HG03378 (cell line): ENCODE measurements around the gene NOL4L.

Experiments
- ATAC-seq: cut with Tn5 transposase; IDR thresholded peaks from one replicate; pipeline ENCODE4 v1.9.1; 2021; ENCODE audit warnings: mild to moderate bottlenecking, moderate library complexity; ENCODE audit not compliant: unreplicated experiment

NOL4L gene

DNA sequence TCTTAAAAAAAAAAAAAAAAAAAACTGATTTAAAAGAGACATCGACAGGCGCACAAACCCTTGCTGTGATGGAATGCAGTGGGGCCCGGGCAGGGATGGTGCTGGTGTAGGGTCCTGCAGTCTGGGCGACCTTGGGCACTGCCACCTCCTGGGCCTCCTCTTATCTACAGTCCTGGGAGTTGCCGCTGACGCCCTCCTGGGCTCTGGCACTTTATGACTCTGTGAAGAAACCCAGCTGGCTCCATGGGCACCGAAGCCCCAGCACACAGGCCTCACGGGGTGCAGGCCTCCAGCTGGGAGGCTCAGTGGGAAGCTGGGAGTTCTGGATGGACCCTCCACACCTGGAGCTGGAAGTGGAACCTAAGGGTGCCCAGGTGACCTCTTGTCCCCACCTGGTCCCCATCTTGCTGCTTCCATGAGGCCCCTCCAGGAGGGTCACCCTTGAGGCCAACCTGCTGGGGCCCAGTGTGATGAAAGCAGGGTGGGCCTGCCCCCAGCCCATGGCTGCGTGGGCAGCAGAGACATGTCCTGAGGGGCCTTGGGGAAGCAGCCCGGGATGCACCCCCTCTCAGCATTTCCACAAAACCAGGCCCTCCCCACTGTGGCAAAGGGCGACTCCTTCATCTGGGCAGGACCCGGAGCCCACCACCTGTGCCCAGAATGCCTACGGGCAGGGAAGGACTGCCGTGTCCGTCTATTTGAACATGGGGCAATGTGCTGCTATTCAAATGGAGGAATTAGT, 122.1 kb downstream of the NOL4L start:
- no peak for ATAC-seq

DNA sequence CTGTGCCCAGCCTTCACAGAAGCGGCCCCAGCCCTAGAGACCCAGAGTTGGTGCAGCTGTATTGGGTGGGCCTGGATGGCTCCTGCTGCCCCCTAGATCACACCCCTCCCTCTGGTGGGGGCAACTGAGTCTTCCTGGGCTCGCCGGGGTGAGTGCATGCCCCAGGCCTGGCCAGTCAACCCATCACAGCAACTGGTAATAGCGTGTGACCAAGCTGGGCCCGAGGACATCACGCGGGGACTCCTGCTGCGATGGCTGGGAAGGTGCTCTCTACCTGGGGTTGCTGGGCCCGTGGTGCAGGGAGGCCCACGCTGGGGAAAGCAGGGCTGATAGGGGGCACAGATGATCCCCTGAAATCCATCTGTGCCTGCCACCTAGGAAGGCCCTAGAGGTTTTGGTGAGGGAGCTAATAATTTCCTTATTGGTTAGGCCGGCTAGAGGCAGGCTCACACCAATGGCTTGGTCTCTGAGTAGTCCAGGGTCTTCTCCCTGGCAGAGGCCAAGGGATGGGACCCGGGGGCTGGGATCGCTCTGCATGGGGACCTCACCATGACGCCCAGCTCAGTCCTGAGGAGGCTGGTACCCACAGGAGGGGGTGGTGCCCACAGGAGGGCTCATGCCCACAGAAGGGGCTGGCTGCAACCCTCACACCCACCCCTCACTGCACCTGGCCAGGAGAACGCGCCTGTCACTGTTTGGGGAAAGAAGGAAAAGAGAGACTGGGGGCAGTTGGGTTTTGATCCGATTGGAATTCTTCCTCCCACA, 123.1 kb downstream of the NOL4L start:
- ATAC-seq, result no peak

GRCh38 chr20:32460683-32461320, 124.3 kb downstream of the NOL4L start:
- no peak for ATAC-seq

DNA sequence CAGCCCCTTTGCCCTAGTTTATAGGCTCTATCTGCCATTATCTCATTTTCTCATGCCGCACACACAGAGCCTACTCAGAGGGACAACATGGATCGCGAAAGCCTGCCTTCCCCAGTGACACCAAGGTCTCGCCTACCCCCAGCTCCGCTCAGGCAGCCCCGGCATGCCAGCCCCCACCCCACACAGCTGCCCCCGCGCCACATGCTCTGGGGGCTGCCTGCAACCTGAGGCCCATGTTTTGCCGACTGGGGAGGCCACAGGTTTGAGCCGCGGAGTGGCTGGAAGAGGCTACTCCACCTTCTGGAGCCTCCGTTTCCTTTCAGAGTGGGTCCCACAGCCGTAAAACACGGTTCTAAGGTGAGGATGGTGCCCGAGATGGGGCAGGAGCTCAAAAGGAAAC, 124.9 kb downstream of the NOL4L start:
- no peak for ATAC-seq

- no peak for ATAC-seq
These were observed 126.3 kb downstream of the NOL4L start for GRCh38 chr20:32458837-32459220.

GRCh38 chr20:32458061-32458836, 126.9 kb downstream of the NOL4L start:
- ATAC-seq, result no peak

DNA sequence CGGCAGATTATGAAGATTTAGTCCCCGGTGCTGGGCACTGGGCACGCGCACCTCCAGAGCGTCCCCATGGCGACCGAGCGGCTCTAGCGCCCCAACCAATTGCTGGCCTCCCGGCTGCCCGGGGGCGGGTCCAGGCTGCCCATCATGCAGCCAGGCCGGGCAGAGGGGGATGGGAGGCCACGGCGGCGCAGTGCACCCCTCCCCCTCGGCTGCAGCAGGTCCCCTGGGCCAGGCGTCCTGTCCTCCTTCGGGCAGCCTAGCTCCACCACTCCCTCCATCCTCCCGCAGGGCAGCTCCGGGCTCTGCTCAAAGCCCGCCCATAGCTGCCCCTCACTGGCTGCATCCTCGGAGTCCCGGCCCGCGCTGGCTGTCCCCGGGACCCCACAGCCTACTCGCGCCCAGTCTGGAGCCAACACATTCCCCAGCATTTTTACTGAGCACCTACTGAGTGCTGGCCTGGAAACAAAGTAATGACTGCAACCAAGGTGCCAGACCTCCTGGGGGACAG, 127.6 kb downstream of the NOL4L start:
- ATAC-seq, result no peak

- ATAC-seq, result no peak
These were observed 128.2 kb downstream of the NOL4L start for GRCh38 chr20:32456869-32457478.

- ATAC-seq, result no peak
These were observed 129.0 kb downstream of the NOL4L start for GRCh38 chr20:32455901-32456701.

DNA sequence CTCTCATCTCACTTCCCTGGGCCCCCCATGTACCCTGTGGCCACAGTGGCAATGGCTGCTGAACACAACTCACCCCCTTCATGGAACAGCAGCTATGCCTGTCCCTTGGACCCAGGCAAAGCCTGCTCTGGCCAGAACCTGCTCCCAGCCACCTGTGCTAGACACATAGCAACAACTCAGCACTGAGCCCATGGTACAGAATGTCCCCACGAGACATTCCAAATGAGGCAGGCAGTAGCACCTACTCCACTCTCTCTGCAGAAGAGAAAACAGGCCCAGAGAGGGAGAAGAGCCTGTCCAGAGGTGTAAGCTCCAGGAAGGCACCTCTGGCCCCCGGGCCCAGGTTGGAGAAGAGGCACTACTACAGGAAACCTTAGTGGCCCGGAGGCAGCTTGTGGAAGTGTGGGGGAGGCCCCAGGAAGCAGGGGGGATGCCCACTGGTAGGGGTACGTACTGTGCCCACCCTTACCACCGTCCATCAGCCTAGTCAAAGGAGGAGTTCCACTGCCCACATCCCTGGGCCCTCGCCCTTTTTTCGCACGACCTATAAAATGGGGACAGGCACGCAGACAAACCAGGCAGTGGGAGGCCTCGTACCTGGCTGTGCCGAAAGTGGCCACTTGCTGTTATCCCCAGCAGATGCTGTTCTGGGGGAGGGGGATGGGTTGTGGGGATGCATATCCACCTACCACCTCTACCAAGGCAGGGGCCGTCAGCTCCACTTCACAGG, 129.8 kb downstream of the NOL4L start:
- ATAC-seq, result no peak

DNA sequence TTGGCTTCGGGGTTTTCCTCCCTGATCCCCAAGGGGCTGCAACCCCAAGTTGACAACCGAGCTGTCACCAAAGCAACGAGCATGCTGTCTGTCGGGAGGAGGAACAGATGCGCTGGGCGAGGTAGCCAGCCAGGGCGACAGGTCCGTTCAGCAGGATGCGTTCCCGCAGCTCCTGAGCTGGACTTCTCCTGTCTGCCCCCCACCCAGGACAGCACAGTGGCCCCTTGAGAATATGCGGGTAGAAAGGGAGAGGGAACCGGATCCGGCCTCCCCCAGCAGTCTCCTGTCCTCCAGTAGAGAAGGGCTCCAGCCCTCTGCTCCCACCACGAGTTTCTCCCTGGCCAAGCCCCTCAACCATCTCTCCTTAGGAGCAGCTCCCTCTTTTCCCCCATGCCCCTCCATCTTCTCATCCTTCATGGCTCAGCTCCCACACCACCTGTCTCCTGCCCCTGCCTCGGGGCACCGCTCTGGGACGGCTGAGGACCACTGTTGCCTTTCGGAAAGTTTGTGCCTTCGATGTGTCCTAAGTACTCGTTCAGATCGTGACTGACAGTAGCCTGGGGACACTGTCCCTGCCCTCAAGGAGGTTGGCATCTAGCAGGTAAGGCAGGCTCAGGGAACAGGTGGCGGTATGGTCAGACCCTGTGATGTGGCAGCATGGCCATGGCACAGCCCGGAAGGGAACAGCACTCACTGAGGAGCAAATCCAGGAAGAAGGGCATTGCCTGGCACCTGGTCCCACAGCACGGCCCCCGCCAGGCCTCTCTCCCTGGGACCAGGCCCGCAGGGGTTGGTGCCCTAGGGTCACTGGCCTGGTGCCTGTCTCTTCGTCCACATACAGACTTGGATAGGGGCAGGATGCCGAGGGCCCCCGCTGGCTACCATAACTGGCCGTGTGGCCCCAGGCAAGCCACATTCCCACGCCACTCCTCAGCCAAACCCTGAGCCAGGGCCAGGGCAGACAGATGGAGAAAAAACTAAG, 130.7 kb downstream of the NOL4L start:
- no peak for ATAC-seq

- ATAC-seq, result no peak
These were observed 131.5 kb downstream of the NOL4L start for GRCh38 chr20:32453467-32454163.

DNA sequence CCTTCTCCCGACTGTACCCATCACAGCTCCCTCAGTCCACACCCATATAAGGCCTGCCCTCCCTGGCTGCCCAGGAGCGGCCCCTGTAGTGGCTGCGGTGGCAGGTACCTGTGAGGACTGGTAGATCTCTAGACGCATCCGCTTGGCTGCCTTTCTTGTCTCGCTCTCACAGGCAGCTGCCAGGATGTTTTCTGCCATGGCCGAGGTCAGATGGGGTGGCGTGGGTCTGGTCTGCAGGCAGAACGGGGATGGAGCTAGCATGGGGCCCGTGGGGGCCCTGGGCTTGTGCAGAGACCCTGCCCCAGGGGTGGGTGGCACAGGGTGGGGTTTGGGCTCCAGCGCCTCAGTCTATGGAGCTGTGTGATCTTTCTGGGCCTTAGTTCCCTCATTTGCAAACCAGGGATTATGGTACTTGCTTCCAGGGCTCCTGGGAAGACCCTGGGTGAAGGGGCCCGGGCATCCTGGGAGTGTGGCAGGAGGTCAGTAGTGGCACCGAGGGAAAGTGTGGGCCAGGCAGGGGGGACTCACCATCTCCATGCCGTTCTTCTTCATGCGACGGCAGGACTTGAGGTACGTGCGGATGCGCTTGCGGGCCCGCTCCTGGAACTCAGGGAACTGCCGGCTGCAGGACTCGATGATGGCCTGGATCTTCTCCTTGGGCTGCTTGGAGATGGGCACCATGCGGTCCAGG, 132.2 kb downstream of the NOL4L start:
- ATAC-seq, result no peak

- ATAC-seq, result no peak
These were observed 133.3 kb downstream of the NOL4L start for GRCh38 chr20:32451682-32452461.

GRCh38 chr20:32451340-32451681, 133.8 kb downstream of the NOL4L start:
- no peak for ATAC-seq

GRCh38 chr20:32450484-32451061, 134.6 kb downstream of the NOL4L start:
- ATAC-seq, result no peak
